Caco-2 (cell line): ENCODE measurements around the gene SDCCAG8. TPM values are rescaled to one million over a fixed set of nuclear protein-coding genes. Genes with fewer than 3 reads are reported as not detected.

Experiments
- BruUV-seq: library from RNA; stranded (reverse); fragments of 400-500 nt; replicated peaks from 2 replicates; lab custom pipeline; 2021; lab: Mats Ljungman, UMichigan
- CTCF ChIA-PET: fragments of 300-600 bp; sonication (Branson Sonifier 250); formaldehyde crosslinking; loops from one replicate; lab custom pipeline; 2022; ENCODE audit warnings: antibody characterized with exemption; lab: Charles Lee
- POLR2A ChIA-PET: fragments of 300-600 bp; sonication (Branson Sonifier 250); formaldehyde crosslinking; loops from one replicate; lab custom pipeline; 2022; ENCODE audit warnings: antibody characterized with exemption; lab: Charles Lee
- DNase-seq, 2 experiments: peaks; one replicate each; pipeline versions ENCODE4 v3.0.0 to v3.0.0-alpha.2; 2020 to 2022
- H3K27me3 ChIP-seq: replicated peaks from 2 replicates; pipeline ENCODE4 v1.6.0; 2011; ENCODE audit warnings: low read length; ENCODE audit not compliant: control insufficient read depth, insufficient read depth
- H3K36me3 ChIP-seq: 2 replicates; pipeline ENCODE4 v1.5.1; 2011; ENCODE audit warnings: low read length; ENCODE audit not compliant: control insufficient read depth, insufficient read depth
- H3K4me1 ChIP-seq: fragments of 250-450 bp; sonication (Bioruptor Pico); 2 replicates; pipeline ENCODE4 v1.5.1; 2020; ENCODE audit warnings: mild to moderate bottlenecking
- H3K4me3 ChIP-seq: 2 replicates; pipeline ENCODE4 v1.5.1; 2011; ENCODE audit warnings: low read depth, mild to moderate bottlenecking, control low read depth, low read length
- H3K9me3 ChIP-seq: fragments of 250-450 bp; sonication (Bioruptor Pico); 2 replicates; pipeline ENCODE4 v1.5.1; 2020; ENCODE audit warnings: mild to moderate bottlenecking, moderate library complexity
- H3K27ac Mint-ChIP-seq: one replicate; pipeline ENCODE4 v1.8.0; 2022; ENCODE audit warnings: mixed read lengths; ENCODE audit not compliant: unreplicated experiment
- H3K27me3 Mint-ChIP-seq: one replicate; pipeline ENCODE4 v1.8.0; 2022; ENCODE audit warnings: mixed read lengths; ENCODE audit not compliant: insufficient read depth, unreplicated experiment
- H3K36me3 Mint-ChIP-seq: one replicate; pipeline ENCODE4 v1.8.0; 2022; ENCODE audit warnings: mild to moderate bottlenecking, mixed read lengths; ENCODE audit not compliant: insufficient read depth, unreplicated experiment
- H3K4me1 Mint-ChIP-seq: one replicate; pipeline ENCODE4 v1.8.0; 2022; ENCODE audit warnings: low read depth, mixed read lengths; ENCODE audit not compliant: unreplicated experiment
- H3K4me3 Mint-ChIP-seq: one replicate; pipeline ENCODE4 v1.8.0; 2022; ENCODE audit warnings: mild to moderate bottlenecking, moderate library complexity, mixed read lengths; ENCODE audit not compliant: unreplicated experiment
- H3K9me3 Mint-ChIP-seq: one replicate; pipeline ENCODE4 v1.8.0; 2022; ENCODE audit warnings: mixed read lengths; ENCODE audit not compliant: unreplicated experiment
- CTCF ChIP-seq, 2 experiments: fragments of 200-600 bp in 1 of 2; IDR thresholded peaks; 1 replicate in 1 of 2; 2 replicates in 1 of 2; pipeline versions ENCODE4 v1.5.1 to v1.8.0; 2011 to 2022; ENCODE audit warnings: antibody characterized with exemption in 1 of 2, control low read depth in 1 of 2, inconsistent platforms in 1 of 2, low read depth in 1 of 2, low read length in 1 of 2, mild to moderate bottlenecking in 1 of 2, moderate library complexity in 1 of 2; ENCODE audit not compliant: insufficient read depth in 1 of 2, severe bottlenecking in 1 of 2, unreplicated experiment in 1 of 2
- intact Hi-C: fragments of 100-400 bp; cut with micrococcal nuclease; formaldehyde crosslinking; loops from one replicate; pipeline ENCODE4 v1.10.0; 2022; ENCODE audit not compliant: unreplicated experiment
- total RNA-seq: library from RNA; stranded (reverse); gene quantifications from 2 replicates; pipeline ENCODE4 v1.2.3, GENCODE V29; 2022

SDCCAG8 gene
- total RNA-seq, 1 experiment from 2014 or later: 23.0 TPM

GRCh38 chr1:243320224-243320623 lies 64.4 kb downstream of the SDCCAG8 start:
- TF ChIP-seq CTCF (IDR thresholded peaks at IDR 0.05; ENCODE audit: insufficient read depth in 1 of 2, low read depth in 1 of 2, low read length in 1 of 2, severe bottlenecking in 1 of 2, unreplicated experiment in 1 of 2): no peak
- ChIA-PET POLR2A (no interaction called here), CTCF (no interaction called here)
- H3K36me3 Mint-ChIP-seq: no peaks in the 10 kb centered on the region
- H3K9me3 Mint-ChIP-seq: no peaks in the 10 kb centered on the region
- no peak overlapping the region for H3K27ac Mint-ChIP-seq
- H3K9me3 ChIP-seq: no peaks in the 10 kb centered on the region
- no peaks in the 10 kb centered on the region for H3K4me1 ChIP-seq
- H3K27me3 ChIP-seq: no peaks in the 10 kb centered on the region
- no peaks in the 10 kb centered on the region for H3K27me3 Mint-ChIP-seq
- DNase-seq: no peak
- no peaks in the 10 kb centered on the region for H3K36me3 ChIP-seq
- no peak overlapping the region for H3K4me3 ChIP-seq
- H3K4me3 Mint-ChIP-seq: no peak overlapping the region
- H3K4me1 Mint-ChIP-seq: no peaks in the 10 kb centered on the region
- intact Hi-C loops: loop anchor here (10.0 kb wide), 1 partner anchor 265 kb away; no protein-coding TSS in a partner anchor
- no TSS peak for BruUV-seq

- Histone ChIP-seq H3K36me3 (no peaks in the 10 kb centered on the region), H3K27me3 (no peaks in the 10 kb centered on the region), H3K4me3 (no peak overlapping the region), H3K9me3 (no peaks in the 10 kb centered on the region), H3K4me1 (no peaks in the 10 kb centered on the region)
- Mint-ChIP-seq H3K36me3 (no peaks in the 10 kb centered on the region), H3K27ac (no peak overlapping the region), H3K4me1 (no peaks in the 10 kb centered on the region), H3K9me3 (no peaks in the 10 kb centered on the region), H3K27me3 (no peaks in the 10 kb centered on the region), H3K4me3 (no peak overlapping the region)
- no TSS peak for BruUV-seq
- ChIA-PET CTCF (no interaction called here), POLR2A (no interaction called here)
- TF ChIP-seq CTCF (IDR thresholded peaks at IDR 0.05; ENCODE audit: insufficient read depth in 1 of 2, low read depth in 1 of 2, low read length in 1 of 2, severe bottlenecking in 1 of 2, unreplicated experiment in 1 of 2): no peak
- DNase-seq: no peak
- intact Hi-C loops: loop anchor here (10.0 kb wide), 1 partner anchor 268 kb away; no protein-coding TSS in a partner anchor
Measured at GRCh38 chr1:243322326-243322725, 66.5 kb downstream of the SDCCAG8 start.

- ChIA-PET CTCF (no interaction called here), POLR2A (no interaction called here)
- no peak overlapping the region for H3K27ac Mint-ChIP-seq
- Histone ChIP-seq H3K4me1 (no peaks in the 10 kb centered on the region), H3K4me3 (no peak overlapping the region), H3K27me3 (no peaks in the 10 kb centered on the region), H3K36me3 (no peaks in the 10 kb centered on the region), H3K9me3 (no peaks in the 10 kb centered on the region)
- H3K4me3 Mint-ChIP-seq: no peak overlapping the region
- TF ChIP-seq CTCF (IDR thresholded peaks at IDR 0.05; ENCODE audit: insufficient read depth in 1 of 2, low read depth in 1 of 2, low read length in 1 of 2, severe bottlenecking in 1 of 2, unreplicated experiment in 1 of 2): no peak
- no peaks in the 10 kb centered on the region for H3K36me3 Mint-ChIP-seq
- no peaks in the 10 kb centered on the region for H3K27me3 Mint-ChIP-seq
- intact Hi-C loops: loop anchor here (10.0 kb wide), 1 partner anchor 269 kb away; no protein-coding TSS in a partner anchor
- H3K9me3 Mint-ChIP-seq: no peaks in the 10 kb centered on the region
- H3K4me1 Mint-ChIP-seq: no peaks in the 10 kb centered on the region
- DNase-seq: no peak
- no TSS peak for BruUV-seq
Measured at GRCh38 chr1:243323491-243323890, 67.7 kb downstream of the SDCCAG8 start.
